GM18499 (cell line): ENCODE measurements around the gene SLC4A8.
"Not testable (repeated sequence)": the region's sequence is repeated elsewhere in the genome, so short reads cannot be mapped to it uniquely, and the experiment has no call there.

Experiments used
- ATAC-seq: cut with Tn5 transposase; IDR thresholded peaks from one replicate; pipeline ENCODE4 v1.9.1; 2021; ENCODE audit warnings: moderate number of reproducible peaks; ENCODE audit not compliant: insufficient read depth, unreplicated experiment

The SLC4A8 gene

GRCh38 chr12:51470116-51470515, 45.5 kb downstream of the SLC4A8 start:
- no peak for ATAC-seq

GRCh38 chr12:51471111-51471864, 46.7 kb downstream of the SLC4A8 start:
- no peak for ATAC-seq

- no peak for ATAC-seq
Measured at GRCh38 chr12:51472984-51473383, 48.4 kb downstream of the SLC4A8 start.

- no peak for ATAC-seq
Measured at GRCh38 chr12:51473947-51474346, 49.3 kb downstream of the SLC4A8 start.

GRCh38 chr12:51475543-51475942, 50.9 kb downstream of the SLC4A8 start:
- ATAC-seq = no peak

GRCh38 chr12:51480978-51481377, 56.3 kb downstream of the SLC4A8 start:
- no peak for ATAC-seq

- no peak for ATAC-seq
Measured at GRCh38 chr12:51482929-51483697, 58.5 kb downstream of the SLC4A8 start.

- no peak for ATAC-seq
Measured at GRCh38 chr12:51484119-51484518, 59.5 kb downstream of the SLC4A8 start.

- no peak for ATAC-seq
Measured at GRCh38 chr12:51488281-51488680, 63.6 kb downstream of the SLC4A8 start.

- ATAC-seq = no peak
Measured at GRCh38 chr12:51493281-51493680, 68.7 kb downstream of the SLC4A8 start.

GRCh38 chr12:51496895-51497294, 72.3 kb downstream of the SLC4A8 start:
- no peak for ATAC-seq

GRCh38 chr12:51504851-51505250, 80.2 kb downstream of the SLC4A8 start:
- ATAC-seq = no peak

- no peak for ATAC-seq
Measured at GRCh38 chr12:51505360-51506105, 80.9 kb downstream of the SLC4A8 start.

- no peak for ATAC-seq
Measured at GRCh38 chr12:51507178-51507577, 82.5 kb downstream of the SLC4A8 start.

- no peak for ATAC-seq
Measured at GRCh38 chr12:51508285-51508684, 83.7 kb downstream of the SLC4A8 start.

GRCh38 chr12:51511546-51512260, 87.1 kb downstream of the SLC4A8 start:
- ATAC-seq = no peak

GRCh38 chr12:51512438-51512837, 87.8 kb downstream of the SLC4A8 start:
- no peak for ATAC-seq

GRCh38 chr12:51515037-51515436, 90.4 kb downstream of the SLC4A8 start:
- ATAC-seq = not testable (repeated sequence)

GRCh38 chr12:51517316-51517715, 92.7 kb downstream of the SLC4A8 start:
- no peak for ATAC-seq

GRCh38 chr12:51517800-51518199, 93.2 kb downstream of the SLC4A8 start:
- no peak for ATAC-seq
